NCI-H1092 treated with DMSO at 0.1 percent for 48 hours (cell line): ENCODE measurements around the gene KCNA4.
"Not testable (repeated sequence)": the region's sequence is repeated elsewhere in the genome, so short reads cannot be mapped to it uniquely, and the experiment has no call there.

Experiments used
- DNase-seq: peaks from one replicate; lab custom pipeline; 2025; lab: John Stamatoyannopoulos, UW

KCNA4 gene

DNA sequence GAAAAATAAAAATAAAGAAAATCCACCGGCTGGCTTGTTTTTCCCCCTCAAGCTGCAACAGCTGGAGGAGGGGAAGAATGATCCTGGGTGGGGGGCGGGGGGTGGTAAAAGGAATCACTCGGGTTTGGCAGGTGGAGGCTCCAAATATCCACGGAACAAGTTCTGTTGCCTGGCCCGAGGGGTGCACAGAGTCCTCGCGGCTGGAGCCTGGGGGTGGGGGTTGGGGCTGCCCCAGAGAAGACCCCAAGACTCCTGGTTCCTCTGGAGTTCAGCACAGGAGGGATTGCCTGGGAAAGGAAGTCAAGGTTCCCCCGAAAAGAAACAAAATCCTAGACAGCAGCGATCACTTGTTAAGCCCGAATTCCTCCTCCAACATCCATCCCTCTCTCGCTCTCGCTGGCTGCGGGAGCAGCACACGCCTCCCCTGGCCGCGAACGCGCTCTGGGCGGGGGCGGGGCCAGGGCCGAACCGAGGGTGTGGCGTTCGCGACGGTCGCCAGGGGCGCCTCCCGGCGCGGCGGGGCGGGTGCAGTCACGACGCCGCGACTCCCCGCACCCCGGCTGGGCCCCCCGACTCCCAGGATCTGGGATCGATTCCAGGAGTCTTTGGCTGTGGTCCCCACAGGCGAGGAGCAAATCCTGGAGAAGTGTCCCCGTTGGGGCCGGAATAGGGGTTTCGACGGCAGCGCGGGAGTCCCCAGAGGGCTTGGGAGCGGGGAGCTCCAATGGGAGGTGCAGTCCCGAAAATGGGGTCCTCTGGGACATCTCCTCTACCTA, at the start of gene KCNA4:
KCNA4 (minus strand) TSS at position 443 of the 776 bp plus-strand sequence. CDS start 4,352 bp downstream, outside the sequence.
- DNase-seq, result peak; percentile 41

DNA sequence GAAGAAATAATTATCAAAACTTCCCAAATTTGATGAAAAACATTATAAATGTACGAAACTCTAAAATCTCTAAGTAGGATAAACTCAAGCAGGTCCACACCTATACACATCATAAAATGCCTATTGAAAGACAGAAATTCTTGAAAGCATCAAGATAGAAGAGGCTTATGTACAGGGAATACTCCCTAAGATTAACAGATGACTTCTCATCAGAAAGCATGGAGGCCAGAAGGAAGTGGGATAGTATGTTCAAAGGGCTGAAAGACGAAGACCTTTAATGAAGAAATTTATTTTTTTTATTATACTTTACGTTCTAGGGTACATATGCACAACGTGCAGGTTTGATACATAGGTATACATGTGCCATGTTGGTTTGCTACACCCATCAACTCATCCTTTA, 45.3 kb upstream of the KCNA4 start:
- no peak for DNase-seq

DNA sequence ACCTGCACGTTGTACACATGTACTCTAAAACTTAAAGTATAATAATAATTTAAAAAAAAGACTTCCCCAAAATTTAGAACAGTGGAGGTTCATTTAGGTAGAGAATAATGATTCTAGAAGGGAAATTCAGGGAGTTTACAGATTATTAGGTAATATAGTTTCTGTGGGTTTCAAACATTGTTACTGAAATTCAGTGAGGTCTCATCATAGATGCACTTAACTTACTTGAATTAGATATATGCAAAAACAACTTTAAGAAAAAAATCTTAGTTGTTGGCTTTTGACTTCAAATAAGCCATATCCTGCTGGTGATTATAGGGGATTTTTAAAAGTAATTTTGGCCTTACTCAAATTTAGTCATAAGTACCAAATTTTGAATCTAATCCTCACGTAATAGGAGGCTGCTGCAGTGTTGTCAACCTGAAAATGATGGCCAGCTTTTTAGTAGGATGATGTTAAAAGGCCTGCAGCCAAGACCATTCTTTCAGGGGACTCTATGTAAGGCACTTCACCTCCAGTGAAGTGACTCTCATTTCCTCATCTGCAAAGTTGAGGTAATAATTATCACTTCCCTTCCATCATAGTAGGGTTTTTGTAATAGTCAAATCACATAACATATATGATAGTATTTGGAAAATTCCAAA, 42.5 kb upstream of the KCNA4 start:
- no peak for DNase-seq

DNA sequence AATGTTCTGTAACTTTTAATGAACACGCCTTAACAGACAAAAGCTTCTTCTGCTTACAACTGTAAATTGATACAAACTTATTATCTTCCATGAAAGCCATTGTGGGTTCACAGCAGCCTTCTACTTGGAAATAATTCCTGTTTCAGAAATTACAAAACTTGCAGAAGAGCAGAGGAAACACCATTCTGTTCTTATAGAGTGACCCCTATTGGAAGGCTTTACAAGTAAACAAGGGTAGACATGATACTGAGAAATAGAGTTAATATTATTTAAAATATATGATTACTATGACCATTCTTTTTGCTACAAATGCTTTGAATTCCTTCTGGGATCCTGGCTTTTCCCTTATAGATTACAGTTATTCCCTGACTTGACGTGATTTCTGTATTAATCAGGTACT, 32.4 kb upstream of the KCNA4 start:
- no peak for DNase-seq

DNA sequence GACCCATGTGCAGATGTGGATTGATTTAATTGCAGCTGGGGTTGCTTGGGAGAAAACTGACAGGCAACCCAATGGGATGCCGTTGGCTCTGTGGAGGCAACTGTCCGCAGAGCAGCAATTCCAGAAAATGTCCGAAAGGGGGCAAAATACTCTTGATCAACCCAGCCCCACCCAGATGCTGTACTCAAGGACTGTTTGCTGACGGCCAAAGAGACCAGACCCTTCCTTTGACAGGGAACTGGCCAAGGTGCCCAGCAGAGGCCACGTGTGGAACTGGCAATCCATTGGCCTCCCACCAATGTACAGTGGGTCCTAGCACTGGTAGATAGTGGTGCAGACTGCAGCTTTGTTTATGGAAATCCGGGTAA, 29.7 kb upstream of the KCNA4 start:
- no peak for DNase-seq

DNA sequence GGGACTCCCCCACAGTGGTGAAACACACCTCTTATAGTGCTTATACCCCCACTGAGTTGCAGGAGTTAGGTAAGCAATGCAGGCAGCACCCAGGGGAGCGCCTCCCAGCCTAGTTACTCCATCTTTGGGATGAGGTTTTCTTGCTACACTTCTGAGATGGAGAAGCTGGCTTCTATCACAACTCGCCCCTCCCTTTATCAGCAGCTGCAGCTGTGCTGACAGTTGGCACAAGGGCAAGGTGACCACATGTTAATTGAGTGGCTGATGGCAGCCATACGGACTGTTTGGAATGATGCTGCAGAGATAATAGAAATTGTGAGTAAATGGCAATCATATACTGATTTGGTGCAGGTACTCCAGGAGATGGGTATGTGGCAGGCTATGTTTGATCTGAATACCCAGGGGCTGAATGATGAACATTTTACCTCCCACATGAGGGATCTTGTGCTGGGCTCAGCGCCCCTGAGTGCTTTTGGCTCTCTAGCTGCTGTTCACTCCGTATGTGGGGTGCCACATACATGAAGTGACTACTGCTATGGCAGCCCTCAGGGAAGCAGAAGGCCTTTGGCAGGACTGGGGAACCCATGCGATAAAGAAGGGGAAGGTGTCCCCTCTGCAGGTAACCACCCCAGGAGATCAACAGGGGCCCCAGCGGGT, 29.2 kb upstream of the KCNA4 start:
- DNase-seq, result no peak

DNA sequence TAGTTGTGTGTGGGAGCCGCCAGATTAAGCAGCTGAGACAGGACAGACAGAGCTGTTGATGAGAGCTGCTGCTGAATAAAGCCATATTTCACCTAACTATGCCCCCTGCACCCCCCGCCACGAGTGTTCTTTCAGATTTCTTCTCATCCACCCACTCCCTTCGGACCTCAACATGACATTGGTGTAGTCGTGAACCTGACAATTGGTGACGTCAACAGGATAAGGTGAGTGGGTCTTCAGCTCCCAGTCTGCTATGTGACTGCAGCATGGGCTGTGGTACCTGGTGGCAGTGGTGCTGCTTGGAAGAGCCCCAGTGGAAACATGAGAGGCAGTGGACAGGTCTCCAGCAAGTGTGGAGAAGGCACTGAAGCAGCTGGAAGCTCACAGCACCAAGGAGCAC, 28.3 kb upstream of the KCNA4 start:
- no peak for DNase-seq

DNA sequence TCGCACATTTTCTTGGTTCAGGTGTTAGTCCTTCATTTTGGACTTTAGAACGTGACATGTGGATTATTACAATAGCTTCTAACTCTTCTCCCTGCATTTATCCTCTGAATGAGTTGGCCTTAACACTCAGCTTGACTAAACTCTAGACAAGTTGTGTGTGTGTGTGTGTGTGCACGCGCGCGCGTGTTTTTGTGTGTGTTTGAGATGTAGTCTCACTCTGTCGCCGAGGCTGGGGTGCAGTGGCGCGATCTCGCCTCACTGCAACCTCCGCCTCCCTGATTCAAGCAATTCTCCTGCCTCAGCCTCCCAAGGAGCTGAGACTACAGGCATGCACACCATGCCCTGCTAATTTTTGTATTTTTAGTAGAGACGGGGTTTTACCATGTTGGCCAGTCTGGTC, 24.3 kb upstream of the KCNA4 start:
- DNase-seq, result no peak

DNA sequence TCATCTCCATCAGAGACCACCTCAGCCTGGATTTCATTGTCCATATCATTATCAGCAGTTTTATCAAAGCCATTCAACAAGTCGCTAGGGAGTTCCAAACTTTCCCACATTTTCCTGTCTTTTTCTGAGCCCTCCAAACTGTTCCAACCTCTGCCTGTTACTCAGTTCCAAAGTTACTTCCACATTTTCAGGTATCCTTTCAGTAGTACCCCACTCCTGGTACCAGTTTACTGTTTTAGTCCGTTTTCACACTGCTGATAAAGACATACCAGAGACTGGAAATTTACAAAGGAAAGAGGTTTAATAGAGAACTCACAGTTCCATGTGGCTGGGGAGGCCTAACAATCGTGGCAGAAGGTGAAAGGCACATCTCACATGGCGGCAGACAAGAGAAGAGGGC, 17.9 kb upstream of the KCNA4 start:
- not testable (repeated sequence) for DNase-seq

DNA sequence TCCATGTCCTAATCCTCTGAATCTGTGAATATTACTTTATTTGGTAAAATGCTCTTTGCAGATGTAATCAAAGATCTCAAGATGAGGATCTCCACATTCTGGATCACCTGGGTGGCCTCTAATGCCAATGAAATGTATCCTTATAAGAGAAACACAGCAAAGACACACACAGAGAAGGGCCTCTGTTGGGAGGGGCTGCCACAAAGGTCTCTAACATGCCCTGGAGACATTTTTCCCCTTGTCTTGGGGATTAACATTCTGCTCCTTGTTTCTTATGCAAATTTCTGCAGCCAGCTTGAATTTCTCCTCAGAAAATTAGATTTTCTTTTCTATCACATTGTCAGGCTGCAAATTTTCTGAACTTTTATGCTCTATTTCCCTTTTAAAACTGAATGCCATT, 17.3 kb upstream of the KCNA4 start:
- not testable (repeated sequence) for DNase-seq

DNA sequence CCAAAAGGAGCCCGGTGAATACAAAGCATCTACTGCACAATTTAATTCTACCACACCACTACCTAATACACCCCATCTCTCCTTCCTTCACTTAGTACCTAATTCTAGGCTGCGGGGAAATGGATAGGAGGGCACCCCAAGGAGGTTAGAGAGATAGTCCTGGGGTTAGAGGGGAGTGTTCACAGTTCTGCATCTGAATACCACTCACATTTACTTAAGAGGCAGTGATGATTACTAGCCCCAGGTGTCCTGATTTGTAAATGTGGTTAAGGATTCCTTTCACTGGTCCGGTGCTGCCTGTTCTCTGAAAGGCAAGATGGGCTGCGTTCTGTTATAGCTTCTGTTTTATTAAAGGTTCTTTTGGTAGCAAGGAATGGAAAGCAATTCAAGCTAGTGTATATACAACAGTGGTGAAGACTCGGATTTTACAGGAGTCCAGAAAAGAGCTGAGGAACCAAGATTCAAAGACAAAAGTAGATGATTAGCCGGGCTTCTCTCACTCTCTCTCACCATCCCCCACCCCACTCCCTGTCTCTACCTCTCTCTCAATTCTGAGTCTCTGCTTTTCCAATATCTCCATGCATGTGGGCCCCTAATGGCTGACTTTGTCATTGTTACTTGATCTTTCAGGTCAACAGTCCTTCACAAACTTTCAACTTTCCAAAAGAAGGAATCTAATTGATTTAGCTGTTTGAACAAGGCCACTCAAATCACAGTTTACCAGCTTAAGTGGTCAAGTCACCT, 8.7 kb upstream of the KCNA4 start:
- no peak for DNase-seq

DNA sequence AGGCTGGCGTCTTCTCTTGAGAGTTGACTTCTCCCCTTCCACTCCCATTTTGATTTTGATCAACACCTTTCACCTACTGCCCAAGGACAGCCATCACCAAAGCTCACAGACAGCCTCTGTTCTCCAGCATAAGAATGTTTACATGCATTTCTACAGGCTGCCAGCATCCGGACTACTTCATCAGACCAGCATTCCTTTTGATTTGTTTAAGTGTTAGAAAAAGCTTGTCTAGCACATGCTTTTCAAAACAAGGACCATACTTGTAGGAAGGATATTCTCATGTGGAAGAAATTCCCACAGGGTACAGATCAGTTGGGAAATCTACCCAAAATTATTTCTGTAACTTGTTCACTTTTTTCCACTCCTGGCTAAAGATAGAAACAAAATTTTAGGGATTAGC, 6.2 kb upstream of the KCNA4 start:
- no peak for DNase-seq

DNA sequence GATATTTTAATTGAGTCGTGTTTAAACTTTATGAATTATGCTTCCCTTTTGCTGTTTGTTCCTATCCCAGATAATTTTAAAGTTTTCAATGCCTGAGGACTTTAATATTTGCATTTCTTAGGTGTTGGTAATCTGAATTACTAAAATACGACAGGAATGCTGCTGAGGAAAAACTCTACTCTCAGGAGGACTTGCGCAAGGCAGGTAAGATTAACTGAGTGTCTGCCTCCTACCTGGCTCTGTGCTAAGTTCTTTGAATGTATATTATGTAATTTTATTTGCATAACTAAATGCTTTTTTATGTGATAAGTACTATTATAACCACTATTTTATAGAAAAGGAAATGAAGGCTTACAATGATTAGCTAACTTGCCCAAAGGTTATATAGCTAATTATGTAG, 2.7 kb upstream of the KCNA4 start:
- no peak for DNase-seq

DNA sequence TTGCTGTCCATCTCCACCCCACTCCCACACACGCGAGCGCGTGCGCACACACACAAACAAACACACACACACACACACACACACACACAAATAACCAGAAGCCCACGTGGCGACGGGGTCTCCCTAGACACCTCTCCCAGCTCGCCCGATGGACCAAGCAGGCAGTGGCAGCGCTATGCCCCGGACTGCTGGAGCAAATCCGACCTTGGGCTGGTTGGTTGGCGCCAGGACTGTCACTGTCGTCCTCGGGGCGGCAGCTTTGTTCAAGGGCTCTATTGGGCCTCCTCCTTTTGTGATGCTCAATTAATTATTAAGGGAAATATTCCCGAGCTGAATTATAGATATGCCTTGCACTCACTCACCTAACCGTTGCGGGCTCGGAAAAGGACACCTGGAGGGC, 1.7 kb upstream of the KCNA4 start:
- DNase-seq, result no peak

DNA sequence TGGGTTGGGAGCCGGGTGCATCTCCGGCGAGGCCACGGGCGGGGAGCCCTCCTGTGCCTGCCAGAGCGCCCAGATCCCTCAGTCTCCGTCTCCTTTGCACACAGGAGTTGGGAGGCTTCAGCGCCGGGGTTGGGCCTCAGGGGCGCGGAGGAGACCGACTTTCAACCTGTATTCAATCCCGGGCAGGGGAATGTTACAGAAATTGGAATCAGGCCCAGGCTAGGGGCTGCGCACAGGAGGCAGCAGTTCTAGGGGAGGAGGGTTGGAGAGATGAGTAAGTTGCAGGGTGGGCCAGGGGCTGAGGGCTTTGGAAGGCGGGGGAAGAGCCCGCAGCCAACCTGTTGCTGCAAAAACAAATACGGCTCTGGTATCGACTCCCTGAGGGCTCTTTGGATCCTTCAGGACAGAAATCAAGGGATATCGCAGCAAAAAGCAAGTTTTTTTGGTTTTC, 640 bp upstream of the KCNA4 start:
- no peak for DNase-seq

DNA sequence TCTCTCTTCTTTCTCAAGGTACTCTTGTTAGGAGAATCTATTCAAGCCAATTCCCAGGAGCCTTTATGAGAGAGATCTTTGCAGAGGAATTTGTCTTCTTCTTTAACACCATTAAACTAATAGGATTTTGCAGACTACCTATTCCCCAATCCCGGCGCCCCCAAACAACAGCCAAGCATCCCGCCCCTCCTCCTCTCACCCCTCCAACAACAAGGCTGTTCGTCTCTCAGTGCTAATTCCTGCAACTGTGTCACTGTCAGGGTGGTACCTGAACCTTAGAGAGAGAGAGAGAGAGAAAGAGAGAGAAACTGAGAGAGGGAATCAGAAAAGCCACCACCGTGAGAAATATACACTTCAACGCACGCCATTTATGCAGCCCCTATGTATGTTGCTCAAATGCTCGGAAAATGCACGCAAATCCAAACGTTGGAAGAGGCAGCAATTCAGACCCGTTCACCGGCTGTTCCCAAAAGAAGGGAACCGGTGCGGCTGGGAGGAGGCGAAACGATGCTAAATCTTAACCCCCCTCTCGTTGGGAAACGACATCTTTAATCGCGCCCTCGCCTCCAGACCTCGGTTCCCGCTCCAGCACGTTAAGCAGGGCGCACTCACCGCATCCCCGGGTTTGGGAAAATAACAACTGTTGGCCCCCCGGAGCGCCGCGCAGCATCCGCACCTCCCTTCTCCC, 961 bp downstream of the KCNA4 start:
- peak; percentile 28 for DNase-seq

DNA sequence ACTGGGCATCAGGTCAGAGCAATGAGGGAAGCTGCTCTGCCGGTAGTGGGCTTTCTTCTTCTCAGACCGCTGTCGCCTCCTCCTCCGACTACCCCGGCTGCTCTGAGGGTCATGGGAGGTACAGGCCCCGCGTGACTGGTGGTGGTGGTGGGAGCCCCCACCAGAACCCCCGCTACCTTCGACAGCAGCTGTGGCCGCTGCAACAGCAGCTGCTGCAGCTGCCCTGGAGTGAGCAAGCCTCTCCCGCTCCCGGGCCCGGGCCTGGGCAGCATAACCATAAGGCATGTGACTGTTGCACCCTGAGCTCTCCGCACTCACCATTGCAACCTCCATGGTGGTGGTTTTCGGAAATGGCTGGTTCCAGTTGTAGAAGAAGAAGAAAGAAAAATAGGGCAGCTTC, 4.5 kb downstream of the KCNA4 start:
- DNase-seq, result no peak

DNA sequence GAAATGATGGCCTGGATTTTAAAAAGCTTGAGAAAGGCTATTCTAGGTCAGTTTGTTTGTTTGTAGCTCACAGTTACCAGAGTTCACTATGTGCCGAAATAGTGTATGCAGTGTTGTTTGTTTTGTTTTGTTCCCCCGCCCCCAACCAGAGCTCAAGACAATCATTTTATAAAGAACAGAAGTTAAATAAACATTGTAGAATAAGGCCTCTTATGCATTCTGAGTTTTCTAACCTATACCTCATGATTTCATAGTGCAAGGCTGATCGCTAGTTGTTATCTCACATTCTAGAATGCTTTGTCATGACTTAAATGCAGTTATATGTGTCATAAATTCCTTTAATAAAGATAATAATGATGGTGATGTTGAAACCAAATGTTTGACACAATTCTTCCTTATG, 7.8 kb downstream of the KCNA4 start:
- no peak for DNase-seq

DNA sequence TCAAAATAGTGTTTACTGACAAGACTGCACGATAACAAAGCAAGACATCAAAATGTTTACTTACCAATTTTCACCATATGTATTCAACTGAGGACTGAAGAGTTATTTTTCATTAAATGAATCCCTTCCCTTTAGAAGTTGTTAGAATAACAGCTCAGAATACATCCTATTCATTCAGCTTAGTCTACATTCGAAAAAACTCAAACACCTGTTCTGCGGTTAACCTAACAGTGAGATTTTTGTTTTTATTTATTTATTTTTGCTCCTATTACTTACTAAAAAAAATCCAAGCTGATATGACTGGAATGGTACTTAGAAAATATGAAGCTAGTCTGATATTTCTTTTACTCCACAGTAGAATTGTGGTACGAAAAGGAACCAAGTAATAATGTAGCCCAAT, 10.0 kb downstream of the KCNA4 start:
- DNase-seq, result peak; percentile 38

DNA sequence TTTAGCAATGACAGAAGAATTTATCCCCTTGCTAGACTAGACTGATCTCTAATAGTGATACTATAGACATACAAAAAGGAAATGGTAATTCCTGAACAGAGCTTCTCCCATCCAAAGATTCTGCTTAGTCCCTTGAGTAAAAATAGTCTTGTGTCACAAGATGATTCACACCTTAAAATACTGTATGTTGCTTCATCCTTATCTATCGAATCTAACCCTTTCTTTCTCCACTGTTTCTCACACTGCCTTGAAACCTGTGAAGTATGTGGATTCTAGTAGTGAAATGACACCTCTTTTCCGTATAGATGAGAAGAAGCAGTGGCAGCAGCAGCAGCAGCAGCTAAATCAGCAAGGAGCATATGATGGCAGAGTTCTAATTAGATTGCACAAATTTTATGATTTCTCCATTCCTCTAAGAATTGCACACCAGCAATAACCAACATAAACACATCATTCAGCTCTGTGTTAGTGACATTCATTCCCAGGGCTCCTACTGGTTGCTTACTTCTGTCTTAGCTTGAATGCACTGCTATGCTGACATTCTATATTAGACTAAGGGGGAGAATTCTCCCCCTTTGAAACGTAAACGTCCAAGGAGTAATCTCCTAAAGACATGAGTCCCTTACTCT, 14.6 kb downstream of the KCNA4 start:
- no peak for DNase-seq

DNA sequence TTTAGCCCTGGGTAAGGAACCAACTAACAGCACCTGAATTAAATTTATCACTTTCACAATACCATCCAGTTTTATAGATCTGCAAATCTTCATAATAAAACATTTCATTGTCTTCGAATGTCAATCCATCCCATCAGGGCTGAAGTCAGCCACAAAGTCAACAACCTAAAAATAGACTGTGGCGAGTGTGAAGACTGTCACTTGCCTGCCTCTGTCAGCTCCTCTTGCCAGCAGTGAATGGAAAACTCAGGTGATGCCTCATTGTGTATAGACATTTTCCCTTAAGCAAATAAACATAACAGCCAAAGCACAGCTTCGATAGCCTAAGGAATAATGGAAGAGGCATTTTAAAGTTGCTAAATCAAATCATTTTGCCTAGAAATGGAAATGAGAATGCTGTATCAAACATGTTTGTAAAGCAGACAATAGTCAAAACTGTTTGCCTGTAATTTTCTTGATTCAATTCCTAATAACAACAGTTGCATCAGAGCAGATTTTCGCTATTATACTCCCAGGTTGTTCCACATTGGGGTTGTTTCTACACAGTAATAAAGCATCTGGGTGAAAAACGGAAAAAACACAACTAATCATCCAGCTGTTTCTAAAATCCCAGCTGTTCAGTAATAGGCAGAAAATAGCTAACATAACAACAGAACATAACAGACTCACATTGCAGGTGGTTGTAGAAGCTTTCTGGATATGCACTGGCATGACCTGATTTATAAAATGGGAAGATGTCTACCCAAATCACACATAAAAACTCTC, 15.7 kb downstream of the KCNA4 start:
- DNase-seq, result peak; percentile 34
